ENCODE data around the gene RNF168. TPM values are rescaled to one million over a fixed set of nuclear protein-coding genes. Genes with fewer than 3 reads are reported as not detected.

The RNF168 gene
- total and polyA plus RNA-seq, 4 donors: 7.2 to 25.7 (median 13.0) TPM

DNA sequence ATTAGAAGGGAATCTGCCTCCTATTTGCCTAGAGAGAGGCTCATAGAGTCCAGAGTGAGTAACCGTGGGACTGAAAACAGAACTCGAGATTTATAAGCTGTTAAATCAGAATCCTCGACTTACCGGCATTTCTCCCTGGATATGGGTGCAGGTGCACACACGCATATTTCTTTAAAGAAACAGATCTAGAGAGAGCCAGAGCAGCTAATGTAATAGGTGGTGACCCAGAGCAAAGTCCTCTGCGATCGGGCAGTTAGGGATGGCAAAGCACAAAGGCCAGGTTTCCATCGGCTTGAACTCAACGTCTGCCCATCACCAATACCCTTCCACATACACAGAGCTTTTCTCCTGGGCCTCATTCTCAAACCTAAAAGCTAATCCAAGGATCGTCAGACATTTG lies 13.8 kb downstream of the RNF168 start:
- Histone ChIP-seq H3K36me3 (ENCODE audit: control insufficient read depth in 4 of 4, insufficient read depth in 4 of 4, low read length in 4 of 4) (peaks cover 10 to 15% (median 11%) of the 10 kb centered on the region in 4 donors), H3K9ac (ENCODE audit: insufficient read depth in 1 of 2, low read length in 2 of 2) (no peak overlapping the region), H3K27ac (ENCODE audit: low read depth in 1 of 2, low read length in 1 of 2) (peak overlapping the region in 1 of 2 donors; percentile 24), H3K9me3 (ENCODE audit: control insufficient read depth in 4 of 4, insufficient read depth in 3 of 4, low read length in 3 of 4) (no peaks in the 10 kb centered on the region), H3K4me3 (no peak overlapping the region), H3K27me3 (ENCODE audit: control insufficient read depth in 3 of 3, insufficient read depth in 3 of 3, low read length in 2 of 3) (no peaks in the 10 kb centered on the region), H3K4me1 (ENCODE audit: control insufficient read depth in 5 of 5, insufficient read depth in 5 of 5, low read length in 5 of 5) (no peaks in the 10 kb centered on the region)
- WGBS, 2 donors: 94% methylated on average over 10 of the region's 10 CpGs
- ATAC-seq (ENCODE audit: insufficient read depth, low FRiP score): no peak
- TF ChIP-seq, protein P1, sequence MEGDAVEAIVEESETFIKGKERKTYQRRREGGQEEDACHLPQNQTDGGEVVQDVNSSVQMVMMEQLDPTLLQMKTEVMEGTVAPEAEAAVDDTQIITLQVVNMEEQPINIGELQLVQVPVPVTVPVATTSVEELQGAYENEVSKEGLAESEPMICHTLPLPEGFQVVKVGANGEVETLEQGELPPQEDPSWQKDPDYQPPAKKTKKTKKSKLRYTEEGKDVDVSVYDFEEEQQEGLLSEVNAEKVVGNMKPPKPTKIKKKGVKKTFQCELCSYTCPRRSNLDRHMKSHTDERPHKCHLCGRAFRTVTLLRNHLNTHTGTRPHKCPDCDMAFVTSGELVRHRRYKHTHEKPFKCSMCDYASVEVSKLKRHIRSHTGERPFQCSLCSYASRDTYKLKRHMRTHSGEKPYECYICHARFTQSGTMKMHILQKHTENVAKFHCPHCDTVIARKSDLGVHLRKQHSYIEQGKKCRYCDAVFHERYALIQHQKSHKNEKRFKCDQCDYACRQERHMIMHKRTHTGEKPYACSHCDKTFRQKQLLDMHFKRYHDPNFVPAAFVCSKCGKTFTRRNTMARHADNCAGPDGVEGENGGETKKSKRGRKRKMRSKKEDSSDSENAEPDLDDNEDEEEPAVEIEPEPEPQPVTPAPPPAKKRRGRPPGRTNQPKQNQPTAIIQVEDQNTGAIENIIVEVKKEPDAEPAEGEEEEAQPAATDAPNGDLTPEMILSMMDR (IDR thresholded peaks at IDR 0.05; ENCODE audit: control extremely low read depth, extremely low read depth): no peak
- DNase-seq: no peak

DNA sequence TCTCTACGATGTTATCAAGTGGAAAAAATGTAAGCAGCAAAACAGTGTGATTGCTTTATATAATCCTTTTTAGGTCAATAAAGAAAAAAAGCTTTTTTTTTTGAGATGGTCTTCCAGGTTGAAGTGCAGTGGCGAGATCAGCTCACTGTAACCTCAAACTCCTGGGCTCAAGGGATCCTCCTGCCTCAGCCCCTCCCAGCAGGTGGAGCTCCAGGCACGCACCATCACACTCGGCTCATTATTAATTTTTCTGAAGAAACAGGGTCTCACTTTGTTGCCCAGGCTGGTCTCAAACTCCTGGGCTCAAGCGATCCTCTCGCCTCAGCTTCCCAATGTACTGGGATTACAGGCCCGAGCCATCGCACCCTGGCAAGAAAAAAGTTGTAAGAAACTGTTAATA lies 17.3 kb downstream of the RNF168 start:
- Histone ChIP-seq H3K9ac (ENCODE audit: insufficient read depth in 1 of 2, low read length in 2 of 2) (no peak overlapping the region), H3K4me1 (ENCODE audit: control insufficient read depth in 5 of 5, insufficient read depth in 5 of 5, low read length in 5 of 5) (no peaks in the 10 kb centered on the region), H3K36me3 (ENCODE audit: control insufficient read depth in 4 of 4, insufficient read depth in 4 of 4, low read length in 4 of 4) (peaks cover 16 to 25% (median 23%) of the 10 kb centered on the region in 4 donors), H3K27ac (ENCODE audit: low read depth in 1 of 2, low read length in 1 of 2) (no peak overlapping the region), H3K4me3 (no peak overlapping the region), H3K9me3 (ENCODE audit: control insufficient read depth in 4 of 4, insufficient read depth in 3 of 4, low read length in 3 of 4) (no peaks in the 10 kb centered on the region), H3K27me3 (ENCODE audit: control insufficient read depth in 3 of 3, insufficient read depth in 3 of 3, low read length in 2 of 3) (no peaks in the 10 kb centered on the region)
- DNase-seq (no peak), ATAC-seq (ENCODE audit: insufficient read depth, low FRiP score) (no peak)
- TF ChIP-seq, protein P1 (IDR thresholded peaks at IDR 0.05; ENCODE audit: control extremely low read depth, extremely low read depth): no peak
- 88 to 89% methylated on average over 8 of the region's 8 CpGs for WGBS, 2 donors

- H3K4me3 ChIP-seq: no peak overlapping the region
- H3K36me3 ChIP-seq (ENCODE audit: control insufficient read depth in 4 of 4, insufficient read depth in 4 of 4, low read length in 4 of 4): peaks cover 15 to 42% (median 18%) of the 10 kb centered on the region in 4 donors
- no peak overlapping the region for H3K27ac ChIP-seq (ENCODE audit: low read depth in 1 of 2, low read length in 1 of 2)
- no peaks in the 10 kb centered on the region for H3K9me3 ChIP-seq (ENCODE audit: control insufficient read depth in 4 of 4, insufficient read depth in 3 of 4, low read length in 3 of 4)
- H3K27me3 ChIP-seq (ENCODE audit: control insufficient read depth in 3 of 3, insufficient read depth in 3 of 3, low read length in 2 of 3): no peaks in the 10 kb centered on the region
- no peak overlapping the region for H3K9ac ChIP-seq (ENCODE audit: insufficient read depth in 1 of 2, low read length in 2 of 2)
- ATAC-seq (ENCODE audit: insufficient read depth, low FRiP score) (no peak), DNase-seq (no peak)
- TF ChIP-seq, protein P1 (IDR thresholded peaks at IDR 0.05; ENCODE audit: control extremely low read depth, extremely low read depth): no peak
- H3K4me1 ChIP-seq (ENCODE audit: control insufficient read depth in 5 of 5, insufficient read depth in 5 of 5, low read length in 5 of 5): no peaks in the 10 kb centered on the region
- 98% methylated on average over 4 of the region's 4 CpGs for WGBS, 2 donors
Observed at GRCh38 chr3:196477678-196478077, 25.9 kb downstream of the RNF168 start.

DNA sequence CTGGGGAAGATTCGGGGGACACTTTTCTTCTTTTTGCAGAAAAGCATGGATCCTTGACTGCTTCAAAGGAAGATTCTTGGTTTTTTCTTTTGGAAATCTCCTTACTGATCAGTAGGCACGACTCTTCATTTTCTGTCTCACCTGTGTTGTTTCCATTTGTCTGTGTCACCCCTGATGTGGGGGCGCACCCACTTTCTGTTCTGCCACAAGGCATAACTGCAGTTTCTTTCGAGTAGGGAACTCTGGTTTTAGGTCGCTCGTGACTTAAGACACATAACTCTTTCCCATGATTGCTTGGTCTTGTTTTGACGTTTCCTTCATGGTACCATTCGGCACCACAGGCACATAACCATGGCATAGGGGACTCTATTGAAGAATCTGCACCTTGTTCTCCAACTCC lies 31.3 kb downstream of the RNF168 start:
- Histone ChIP-seq H3K4me1 (ENCODE audit: control insufficient read depth in 5 of 5, insufficient read depth in 5 of 5, low read length in 5 of 5) (no peaks in the 10 kb centered on the region), H3K9ac (ENCODE audit: insufficient read depth in 1 of 2, low read length in 2 of 2) (no peak overlapping the region), H3K4me3 (no peak overlapping the region), H3K27me3 (ENCODE audit: control insufficient read depth in 3 of 3, insufficient read depth in 3 of 3, low read length in 2 of 3) (no peaks in the 10 kb centered on the region), H3K36me3 (ENCODE audit: control insufficient read depth in 4 of 4, insufficient read depth in 4 of 4, low read length in 4 of 4) (peaks cover 18 to 32% (median 25%) of the 10 kb centered on the region in 4 donors), H3K27ac (ENCODE audit: low read depth in 1 of 2, low read length in 1 of 2) (no peak overlapping the region), H3K9me3 (ENCODE audit: control insufficient read depth in 4 of 4, insufficient read depth in 3 of 4, low read length in 3 of 4) (no peaks in the 10 kb centered on the region)
- TF ChIP-seq, protein P1 (IDR thresholded peaks at IDR 0.05; ENCODE audit: control extremely low read depth, extremely low read depth): no peak
- WGBS, 2 donors: 93 to 96% methylated on average over 8 of the region's 8 CpGs
- DNase-seq: no peak
- ATAC-seq (ENCODE audit: insufficient read depth, low FRiP score): no peak

Data from lung (tissue), 12 donors.